Caco-2 (cell line): ENCODE measurements around the gene ADAM15. TPM values are rescaled to one million over a fixed set of nuclear protein-coding genes. Genes with fewer than 3 reads are reported as not detected.

Experiments used
- BruUV-seq: library from RNA; stranded (reverse); fragments of 400-500 nt; replicated peaks from 2 replicates; lab custom pipeline; 2021; lab: Mats Ljungman, UMichigan
- CTCF ChIA-PET: fragments of 300-600 bp; sonication (Branson Sonifier 250); formaldehyde crosslinking; loops from one replicate; lab custom pipeline; 2022; ENCODE audit warnings: antibody characterized with exemption; lab: Charles Lee
- POLR2A ChIA-PET: fragments of 300-600 bp; sonication (Branson Sonifier 250); formaldehyde crosslinking; loops from one replicate; lab custom pipeline; 2022; ENCODE audit warnings: antibody characterized with exemption; lab: Charles Lee
- DNase-seq, 2 experiments: peaks; one replicate each; pipeline versions ENCODE4 v3.0.0 to v3.0.0-alpha.2; 2020 to 2022
- H3K27me3 ChIP-seq: replicated peaks from 2 replicates; pipeline ENCODE4 v1.6.0; 2011; ENCODE audit warnings: low read length; ENCODE audit not compliant: control insufficient read depth, insufficient read depth
- H3K36me3 ChIP-seq: 2 replicates; pipeline ENCODE4 v1.5.1; 2011; ENCODE audit warnings: low read length; ENCODE audit not compliant: control insufficient read depth, insufficient read depth
- H3K4me1 ChIP-seq: fragments of 250-450 bp; sonication (Bioruptor Pico); 2 replicates; pipeline ENCODE4 v1.5.1; 2020; ENCODE audit warnings: mild to moderate bottlenecking
- H3K4me3 ChIP-seq: 2 replicates; pipeline ENCODE4 v1.5.1; 2011; ENCODE audit warnings: low read depth, mild to moderate bottlenecking, control low read depth, low read length
- H3K9me3 ChIP-seq: fragments of 250-450 bp; sonication (Bioruptor Pico); 2 replicates; pipeline ENCODE4 v1.5.1; 2020; ENCODE audit warnings: mild to moderate bottlenecking, moderate library complexity
- H3K27ac Mint-ChIP-seq: one replicate; pipeline ENCODE4 v1.8.0; 2022; ENCODE audit warnings: mixed read lengths; ENCODE audit not compliant: unreplicated experiment
- H3K27me3 Mint-ChIP-seq: one replicate; pipeline ENCODE4 v1.8.0; 2022; ENCODE audit warnings: mixed read lengths; ENCODE audit not compliant: insufficient read depth, unreplicated experiment
- H3K36me3 Mint-ChIP-seq: one replicate; pipeline ENCODE4 v1.8.0; 2022; ENCODE audit warnings: mild to moderate bottlenecking, mixed read lengths; ENCODE audit not compliant: insufficient read depth, unreplicated experiment
- H3K4me1 Mint-ChIP-seq: one replicate; pipeline ENCODE4 v1.8.0; 2022; ENCODE audit warnings: low read depth, mixed read lengths; ENCODE audit not compliant: unreplicated experiment
- H3K4me3 Mint-ChIP-seq: one replicate; pipeline ENCODE4 v1.8.0; 2022; ENCODE audit warnings: mild to moderate bottlenecking, moderate library complexity, mixed read lengths; ENCODE audit not compliant: unreplicated experiment
- H3K9me3 Mint-ChIP-seq: one replicate; pipeline ENCODE4 v1.8.0; 2022; ENCODE audit warnings: mixed read lengths; ENCODE audit not compliant: unreplicated experiment
- CTCF ChIP-seq, 2 experiments: fragments of 200-600 bp in 1 of 2; IDR thresholded peaks; 1 replicate in 1 of 2; 2 replicates in 1 of 2; pipeline versions ENCODE4 v1.5.1 to v1.8.0; 2011 to 2022; ENCODE audit warnings: antibody characterized with exemption in 1 of 2, control low read depth in 1 of 2, inconsistent platforms in 1 of 2, low read depth in 1 of 2, low read length in 1 of 2, mild to moderate bottlenecking in 1 of 2, moderate library complexity in 1 of 2; ENCODE audit not compliant: insufficient read depth in 1 of 2, severe bottlenecking in 1 of 2, unreplicated experiment in 1 of 2
- intact Hi-C: fragments of 100-400 bp; cut with micrococcal nuclease; formaldehyde crosslinking; loops from one replicate; pipeline ENCODE4 v1.10.0; 2022; ENCODE audit not compliant: unreplicated experiment
- total RNA-seq: library from RNA; stranded (reverse); gene quantifications from 2 replicates; pipeline ENCODE4 v1.2.3, GENCODE V29; 2022

The ADAM15 gene
- total RNA-seq, 1 experiment from 2014 or later = 44.0 TPM

- Mint-ChIP-seq H3K36me3 (no peaks in the 10 kb centered on the region), H3K4me3 (no peak overlapping the region), H3K27ac (no peak overlapping the region), H3K27me3 (no peaks in the 10 kb centered on the region), H3K9me3 (no peaks in the 10 kb centered on the region), H3K4me1 (peaks cover 10% of the 10 kb centered on the region)
- ChIA-PET CTCF (interaction anchor here (0.6 kb wide), 1 partner anchor 8 kb away, joined by 3 read pairs; no protein-coding TSS in a partner anchor), POLR2A (no interaction called here)
- DNase-seq = no peak
- TF ChIP-seq CTCF (IDR thresholded peaks at IDR 0.05; ENCODE audit: insufficient read depth in 1 of 2, low read depth in 1 of 2, low read length in 1 of 2, severe bottlenecking in 1 of 2, unreplicated experiment in 1 of 2) = no peak
- peaks cover 28% of the 10 kb centered on the region for H3K4me1 ChIP-seq
- H3K9me3 ChIP-seq = no peaks in the 10 kb centered on the region
- intact Hi-C loops = loop anchor here (1.0 to 10.0 kb wide), 2 partner anchors 19 to 832 kb away; partner anchors contain the start of gene HAX1
- TSS peak; percentile 95 for BruUV-seq
- H3K36me3 ChIP-seq = no peaks in the 10 kb centered on the region
- H3K27me3 ChIP-seq = no peaks in the 10 kb centered on the region
- no peak overlapping the region for H3K4me3 ChIP-seq
Observed at GRCh38 chr1:155106862-155107261, 55.7 kb downstream of the ADAM15 start.

GRCh38 chr1:155107309-155108264 is 56.5 kb downstream of the ADAM15 start:
- TSS peak; percentile 54 for BruUV-seq
- CTCF ChIA-PET = interaction anchor here (0.6 to 1.3 kb wide), 2 partner anchors 8 to 17 kb away, joined by 3 read pairs; no protein-coding TSS in a partner anchor

More at GRCh38 chr1:155107309-155108264, 56.5 kb downstream of the ADAM15 start:
- H3K9me3 Mint-ChIP-seq = no peaks in the 10 kb centered on the region
- H3K4me3 Mint-ChIP-seq = no peak overlapping the region
- TF ChIP-seq CTCF (IDR thresholded peaks at IDR 0.05; ENCODE audit: insufficient read depth in 1 of 2, low read depth in 1 of 2, low read length in 1 of 2, severe bottlenecking in 1 of 2, unreplicated experiment in 1 of 2) = no peak
- no peaks in the 10 kb centered on the region for H3K27me3 Mint-ChIP-seq
- H3K4me1 ChIP-seq = peaks cover 28% of the 10 kb centered on the region
- intact Hi-C loops = loop anchor here (1.0 to 10.0 kb wide), 2 partner anchors 19 to 833 kb away; partner anchors contain the start of gene HAX1
- peaks cover 10% of the 10 kb centered on the region for H3K4me1 Mint-ChIP-seq
- H3K9me3 ChIP-seq = no peaks in the 10 kb centered on the region
- no peaks in the 10 kb centered on the region for H3K36me3 Mint-ChIP-seq
- peak; percentile 68 to 77 for DNase-seq
- H3K4me3 ChIP-seq = no peak overlapping the region
- H3K36me3 ChIP-seq = no peaks in the 10 kb centered on the region
- no peaks in the 10 kb centered on the region for H3K27me3 ChIP-seq
- POLR2A ChIA-PET = no interaction called here
- H3K27ac Mint-ChIP-seq = no peak overlapping the region
